Amniotic stem cell (primary cell): Measurements from ENCODE around the gene ZFYVE28.
"Not testable (repeated sequence)": the region's sequence is repeated elsewhere in the genome, so short reads cannot be mapped to it uniquely, and the experiment has no call there.

Source experiments
- DNase-seq: peaks from one replicate; lab custom pipeline; 2025; lab: John Stamatoyannopoulos, UW

Gene ZFYVE28

DNA sequence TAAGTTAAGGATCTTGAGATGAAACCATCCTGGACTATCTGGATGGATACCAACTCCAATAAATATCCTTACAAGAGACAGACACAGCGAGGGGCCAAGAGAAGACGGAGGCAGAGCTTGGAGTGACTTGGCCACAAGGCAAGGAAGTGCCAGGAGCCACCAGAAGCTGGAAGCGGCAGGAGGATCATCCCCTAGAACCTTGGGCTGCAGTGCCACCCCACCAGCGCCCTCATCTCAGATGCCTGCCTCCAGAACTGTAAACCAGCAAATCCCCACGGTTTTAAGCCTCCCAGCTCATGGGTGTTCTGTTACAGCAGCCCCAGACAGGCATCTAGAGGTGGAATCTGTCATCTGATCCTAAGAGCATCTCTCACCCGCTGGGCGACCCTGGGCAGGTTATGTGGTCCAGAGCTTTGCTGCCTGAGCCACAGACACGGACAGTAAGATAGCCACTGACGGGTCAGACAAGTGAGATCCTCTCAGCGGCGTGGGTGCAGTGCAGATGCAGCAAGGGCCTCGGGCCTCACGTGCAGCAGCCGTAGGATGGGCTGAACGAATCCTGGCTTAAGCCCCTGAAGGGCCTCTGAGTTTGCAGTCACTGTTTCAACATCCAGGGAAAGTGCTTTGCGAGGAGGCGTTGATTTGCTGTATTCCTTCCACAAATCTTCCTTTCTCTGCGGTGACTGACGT is 131.4 kb downstream of the ZFYVE28 start:
- no peak for DNase-seq

DNA sequence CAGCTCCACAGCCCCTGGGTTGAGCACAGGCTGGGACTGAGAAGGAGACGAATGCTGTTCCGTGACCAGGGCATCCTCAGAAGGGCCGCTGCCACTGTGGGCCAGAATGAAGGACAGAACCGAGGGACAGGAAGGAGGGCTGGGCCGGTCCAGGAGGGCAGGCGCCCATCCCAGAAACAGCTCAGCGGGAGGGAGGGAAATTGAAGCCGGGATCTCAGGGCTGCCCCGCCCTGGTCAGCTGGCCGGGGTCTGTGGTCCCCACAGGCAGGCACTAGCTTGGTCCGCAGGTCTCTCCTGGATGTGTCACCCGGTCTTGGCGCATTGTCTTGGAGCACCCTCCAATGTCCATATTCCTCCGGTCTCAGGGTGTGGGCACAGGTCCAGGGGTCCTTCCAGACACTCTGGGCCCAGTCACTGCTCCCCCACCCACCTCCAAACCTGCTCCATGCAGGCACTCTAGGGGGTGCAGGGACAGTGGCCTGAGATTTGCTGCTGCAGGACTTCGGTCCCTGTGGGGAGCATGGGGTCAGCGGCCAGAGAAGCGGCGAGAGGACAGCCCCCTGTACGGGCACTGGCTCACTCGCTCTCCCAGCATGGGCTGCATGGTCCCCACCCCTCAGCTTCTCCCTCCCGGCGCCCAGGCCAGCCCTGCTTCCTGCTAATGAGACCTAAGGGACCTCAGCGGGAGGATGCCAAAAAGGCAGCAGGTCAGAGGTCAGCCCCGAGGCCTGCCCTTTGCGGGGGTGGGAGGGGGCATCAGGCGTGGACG is 132.6 kb downstream of the ZFYVE28 start:
- DNase-seq = no peak

- no peak for DNase-seq
These were observed 133.4 kb downstream of the ZFYVE28 start for GRCh38 chr4:2284934-2285612.

- DNase-seq = no peak
These were observed 134.1 kb downstream of the ZFYVE28 start for GRCh38 chr4:2284161-2284933.

- DNase-seq = no peak
These were observed 135.2 kb downstream of the ZFYVE28 start for GRCh38 chr4:2283199-2283711.

GRCh38 chr4:2281575-2282343 is 136.7 kb downstream of the ZFYVE28 start:
- no peak for DNase-seq

DNA sequence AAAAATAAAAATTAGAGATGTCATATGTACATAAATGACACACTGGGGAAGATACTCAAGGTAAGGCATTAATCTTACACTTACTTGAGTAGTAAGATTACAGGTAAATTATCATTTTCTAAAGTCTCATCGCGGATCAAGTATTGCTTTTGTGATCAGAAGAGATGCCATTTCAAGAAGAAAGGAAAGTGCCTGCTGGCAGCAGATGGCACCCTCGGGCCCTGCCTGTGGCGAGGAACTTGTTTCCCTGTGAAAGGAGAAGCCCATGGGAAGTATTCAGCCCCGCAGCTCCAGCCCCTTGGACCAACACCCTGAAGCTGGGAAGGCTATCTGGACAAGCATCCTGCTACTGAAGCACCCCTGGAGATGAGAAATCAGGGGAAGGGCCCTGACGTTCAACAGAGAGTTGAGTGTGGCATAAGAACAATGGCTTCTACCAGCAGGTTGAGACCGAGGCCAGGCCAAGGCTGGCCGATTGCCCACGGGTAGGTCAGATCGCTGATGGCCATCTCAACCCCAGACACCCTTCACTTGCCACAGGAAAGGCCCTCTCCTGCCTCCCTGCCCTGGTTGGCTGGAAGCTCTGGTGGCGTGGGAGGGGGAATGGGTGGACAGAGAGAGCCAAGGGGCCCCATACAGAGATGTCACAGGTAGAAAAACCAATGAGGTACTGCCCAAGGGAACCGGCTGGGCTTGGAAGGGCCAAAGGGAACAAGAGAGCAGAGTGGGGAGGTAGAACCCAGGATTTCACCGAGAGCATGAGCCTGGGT is 137.7 kb downstream of the ZFYVE28 start:
- no peak for DNase-seq

- DNase-seq = no peak
These were observed 140.5 kb downstream of the ZFYVE28 start for GRCh38 chr4:2277956-2278355.

- DNase-seq = no peak
These were observed 141.7 kb downstream of the ZFYVE28 start for GRCh38 chr4:2276581-2277325.

DNA sequence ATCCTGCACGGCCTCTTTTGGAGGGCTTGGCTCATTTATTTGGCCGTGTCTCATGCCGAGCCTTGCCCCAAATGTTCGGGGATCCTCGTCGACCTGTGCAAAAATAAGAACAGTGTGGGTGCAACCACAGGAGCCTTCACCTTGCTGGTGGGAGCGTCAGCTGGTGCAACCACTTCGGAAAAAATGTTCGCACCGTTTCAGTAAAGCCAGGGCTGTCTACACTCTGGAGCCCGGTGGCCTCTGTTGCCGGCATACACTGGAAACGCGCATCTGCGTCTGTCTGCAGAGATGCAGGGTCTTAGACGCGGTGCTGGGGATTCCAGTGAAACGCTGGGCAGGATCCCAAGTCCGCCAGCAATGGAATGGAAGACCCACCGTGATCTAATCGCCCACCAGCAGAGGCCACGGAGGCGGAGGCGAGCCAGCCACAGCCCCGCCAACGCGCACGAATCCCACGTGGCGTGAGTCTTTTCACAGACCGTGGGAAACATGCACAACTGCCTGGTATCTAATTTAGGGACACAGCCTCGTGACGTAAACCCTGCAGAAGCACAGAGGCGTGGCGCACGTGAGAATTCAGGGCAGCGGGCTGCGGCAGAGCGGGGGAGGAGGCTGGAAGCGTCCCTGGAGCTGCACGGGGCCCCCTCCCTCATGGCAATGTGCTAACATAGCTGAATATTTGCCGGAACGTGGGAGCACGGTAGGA is 142.7 kb downstream of the ZFYVE28 start:
- DNase-seq = no peak

DNA sequence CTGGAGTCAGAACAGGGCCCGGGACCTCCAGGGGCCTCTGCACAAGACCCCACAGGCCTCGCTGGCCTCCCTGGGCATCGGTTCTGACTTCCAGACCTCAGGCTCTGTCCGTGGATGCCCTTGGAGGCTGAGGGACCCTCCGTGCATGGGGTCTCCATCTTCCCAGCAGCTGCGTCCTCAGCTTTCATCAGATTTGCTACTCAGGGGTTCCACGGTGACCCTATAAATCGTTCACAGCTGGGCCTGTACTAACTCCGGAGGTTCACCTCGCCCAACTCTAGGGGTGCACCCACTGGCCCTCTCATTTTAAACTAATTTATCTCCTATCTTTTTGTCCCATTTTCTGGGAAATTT is 143.4 kb downstream of the ZFYVE28 start:
- not testable (repeated sequence) for DNase-seq

DNA sequence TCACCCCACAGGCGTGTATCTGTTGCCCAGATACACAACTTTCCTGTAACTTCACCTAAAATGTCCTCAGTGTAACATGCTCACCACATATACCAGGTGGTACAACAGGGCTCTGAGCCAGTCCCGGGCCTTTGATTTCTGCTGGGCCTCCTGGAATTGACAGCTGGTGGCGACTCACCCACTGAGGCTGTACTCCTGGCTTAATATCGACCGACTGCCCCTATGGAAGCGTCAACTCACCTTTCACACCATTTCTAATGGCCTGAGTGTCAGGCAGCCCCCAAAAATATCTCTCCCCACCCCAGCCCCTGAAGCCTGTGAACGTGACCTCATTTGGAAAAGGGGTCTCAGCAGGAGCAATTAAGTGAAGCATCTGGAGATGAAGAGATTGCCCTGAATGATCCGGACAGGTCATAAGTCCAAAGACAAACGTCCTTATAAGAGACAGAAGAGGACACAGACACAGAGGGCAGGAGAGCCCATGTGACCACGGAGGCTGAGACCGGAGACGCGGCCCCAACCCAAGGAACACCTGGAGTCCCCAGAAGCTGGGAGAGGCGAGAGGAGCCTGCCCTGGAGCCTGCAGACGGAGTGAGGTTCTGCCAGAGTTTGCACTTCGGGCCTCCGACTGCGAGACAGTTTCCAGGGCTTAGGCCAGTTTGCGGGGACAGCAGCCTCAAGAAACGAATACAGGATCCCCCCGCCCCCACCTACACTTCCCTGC is 144.0 kb downstream of the ZFYVE28 start:
- no peak for DNase-seq

GRCh38 chr4:2273657-2274319 is 144.7 kb downstream of the ZFYVE28 start:
- DNase-seq = no peak

GRCh38 chr4:2273221-2273620 is 145.2 kb downstream of the ZFYVE28 start:
- DNase-seq = no peak

DNA sequence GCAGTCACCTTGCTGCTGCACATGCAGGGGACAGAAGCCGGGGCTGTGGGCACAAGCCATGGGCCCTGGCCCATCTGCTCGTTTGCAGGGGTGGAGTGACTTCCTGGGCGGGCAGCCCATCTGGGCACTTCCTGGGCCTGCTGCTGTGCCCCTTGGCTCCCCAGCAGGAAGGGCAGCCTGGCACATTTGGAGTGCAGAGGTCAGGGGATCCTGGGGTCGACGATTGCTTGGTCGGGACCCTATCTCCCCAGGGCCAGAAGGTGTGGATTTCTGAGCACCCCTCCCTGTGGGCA is 145.7 kb downstream of the ZFYVE28 start:
- no peak for DNase-seq

DNA sequence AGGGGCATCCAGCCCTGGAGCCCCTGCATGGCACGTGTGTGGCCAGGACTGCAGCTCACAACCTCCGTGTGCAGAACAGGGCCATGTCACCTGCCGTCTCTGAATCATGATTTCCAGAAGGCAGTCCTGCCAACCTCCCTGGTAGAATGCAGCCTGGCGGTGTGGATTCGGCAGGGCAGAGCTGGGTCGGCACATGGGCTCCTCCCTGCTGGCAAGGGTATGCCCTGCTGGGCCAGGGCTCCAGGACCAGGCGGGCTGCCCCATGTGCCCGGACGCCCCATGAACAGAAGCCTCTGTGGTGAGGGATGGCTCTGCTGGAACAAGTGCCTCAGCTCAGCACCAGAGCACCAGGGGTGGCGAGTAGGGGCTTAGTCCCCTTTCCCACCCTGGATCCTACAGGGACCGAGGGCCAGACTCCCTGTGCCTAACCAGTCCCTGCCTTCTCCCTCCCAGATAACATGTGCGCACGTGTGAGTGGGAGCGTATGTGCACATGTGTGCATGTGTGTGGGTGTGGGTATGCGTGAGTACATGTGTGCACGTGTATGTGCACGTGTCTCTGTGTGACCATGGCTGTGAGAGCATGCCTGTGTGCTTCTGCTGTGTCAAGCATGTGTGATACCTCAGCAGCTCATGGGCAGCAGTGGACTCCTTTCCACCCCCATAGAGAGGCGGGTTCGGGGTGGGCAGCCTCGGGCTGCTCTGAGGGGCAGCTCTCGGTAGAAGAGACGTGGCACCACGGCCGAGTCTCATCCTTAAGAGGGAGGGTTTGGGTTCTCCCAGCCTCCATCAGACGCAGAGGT is 146.2 kb downstream of the ZFYVE28 start:
- DNase-seq = no peak

- DNase-seq = no peak
These were observed 147.0 kb downstream of the ZFYVE28 start for GRCh38 chr4:2271279-2272025.
